Activated CD4-positive, alpha-beta T cell treated with anti-CD3 and anti-CD28 coated beads for 48 hours (primary cell): ENCODE measurements around the gene LYSMD2.

Source experiments
- DNase-seq: peaks from one replicate; pipeline ENCODE4 v3.0.0-alpha.2; 2020

The LYSMD2 gene

DNA sequence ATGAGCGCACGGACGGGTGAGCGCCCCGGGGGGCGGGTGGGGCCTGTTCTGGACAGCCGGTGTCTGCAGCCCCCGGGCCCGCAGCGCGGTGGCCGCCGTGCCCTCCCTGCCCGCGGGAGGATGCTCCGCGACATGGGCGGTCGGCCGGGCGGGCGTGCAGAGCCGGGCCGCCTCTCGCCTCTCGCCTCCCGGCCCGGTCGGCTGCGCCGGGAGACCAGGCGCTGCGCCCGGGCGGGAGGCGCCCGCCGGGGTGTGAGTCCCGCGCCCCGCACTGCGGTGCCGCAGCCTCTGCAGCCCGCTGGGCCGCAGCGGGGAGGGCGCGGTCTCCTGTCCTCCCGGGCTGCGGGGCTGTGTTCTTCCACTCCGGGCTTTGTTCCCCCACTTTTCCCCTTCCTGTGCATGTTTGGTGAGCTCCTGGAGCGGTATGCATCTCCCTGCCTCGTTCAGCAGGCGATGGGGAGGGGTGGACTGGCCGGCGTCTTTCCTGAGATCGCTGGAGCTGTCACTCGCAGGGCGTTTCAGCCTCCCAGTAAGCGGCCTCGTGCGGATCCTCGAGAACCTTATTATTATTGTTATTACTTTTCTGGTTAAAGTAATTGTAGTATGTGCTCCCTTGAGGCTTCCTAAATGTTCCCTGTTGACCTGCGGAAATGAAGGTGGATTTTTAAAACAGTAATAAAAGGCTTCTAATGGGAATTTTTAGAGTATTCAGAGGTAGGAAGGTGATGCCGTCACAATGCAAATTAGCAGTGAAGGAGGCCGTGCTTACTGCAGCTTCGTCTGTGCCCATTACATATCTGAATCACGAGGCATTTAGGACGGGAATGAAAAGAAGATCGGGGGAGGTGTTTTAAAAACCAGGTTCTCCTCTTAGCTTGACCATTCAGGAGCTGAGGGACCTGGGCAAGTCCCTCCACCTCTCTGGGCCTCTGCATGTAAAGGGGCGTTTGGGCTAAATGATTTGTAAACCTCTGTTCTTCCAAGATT is 14.5 kb upstream of the LYSMD2 start:
- peak; percentile 37 for DNase-seq

DNA sequence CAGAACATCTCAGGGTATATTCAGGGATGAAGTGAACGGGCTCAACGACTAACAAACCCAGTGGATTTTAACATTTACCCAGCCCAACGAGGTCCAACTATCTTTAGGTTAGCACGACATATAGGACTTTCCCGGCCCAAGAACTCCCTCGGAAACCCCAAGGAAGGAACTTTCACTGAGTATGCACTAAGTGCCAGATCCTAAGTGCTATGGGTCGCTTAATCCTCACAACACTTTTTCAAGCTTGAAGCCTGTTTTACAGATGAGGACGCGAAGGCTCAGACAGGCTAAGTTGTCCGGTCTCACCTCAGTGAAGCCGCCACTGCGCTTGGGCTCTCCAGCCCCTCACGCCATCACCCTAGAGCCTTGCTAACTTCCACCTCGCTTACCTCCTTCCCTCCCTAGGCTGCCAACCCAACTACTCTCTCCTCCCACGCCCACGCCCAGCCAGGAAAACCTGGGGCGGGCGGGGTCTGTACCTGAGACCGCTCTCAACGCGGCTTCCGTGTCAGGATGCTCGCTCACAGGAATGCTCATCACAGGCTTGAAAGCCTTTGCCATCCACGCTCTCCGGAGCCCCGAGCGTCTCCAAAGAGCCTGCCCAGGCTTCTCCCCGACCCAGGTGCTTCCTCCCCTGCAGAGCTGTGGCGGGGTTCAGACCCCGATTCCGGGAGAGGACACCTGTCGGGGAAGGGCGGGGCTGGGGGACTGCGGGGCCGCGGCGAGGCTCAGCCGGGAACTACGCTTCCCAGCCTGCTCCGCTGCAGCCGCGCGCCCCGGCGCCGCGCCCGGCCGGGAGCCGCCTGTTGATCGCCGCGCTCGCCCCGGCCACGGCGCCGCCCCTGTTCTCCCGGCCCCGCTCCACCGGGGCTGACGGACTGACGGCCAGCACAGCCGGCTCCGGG is 13.6 kb upstream of the LYSMD2 start, which contains the start of gene TMOD2:
TSS of gene TMOD2 (plus strand) at position 806 of the 905 bp plus-strand sequence. CDS start 14,845 bp downstream, outside the sequence.
- DNase-seq, result peak; percentile 61

DNA sequence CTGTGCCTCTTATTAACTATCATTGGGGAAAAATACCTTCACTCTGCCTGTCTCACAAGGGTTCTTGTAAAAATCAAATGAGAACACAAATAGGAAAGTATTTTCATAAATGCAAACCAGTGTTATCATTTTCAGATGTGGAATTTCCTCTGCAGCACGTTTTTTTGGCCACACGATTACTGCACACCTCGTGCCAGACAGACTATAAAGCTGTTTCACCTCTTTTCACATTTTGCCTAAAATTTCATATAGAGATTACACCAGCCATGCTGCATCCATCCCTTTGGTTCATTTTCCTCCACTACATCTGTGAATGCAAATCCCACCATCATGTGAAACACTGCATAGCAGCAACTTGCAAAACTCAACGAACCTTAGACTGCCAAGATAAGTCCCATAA is 12.7 kb upstream of the LYSMD2 start:
- no peak for DNase-seq

DNA sequence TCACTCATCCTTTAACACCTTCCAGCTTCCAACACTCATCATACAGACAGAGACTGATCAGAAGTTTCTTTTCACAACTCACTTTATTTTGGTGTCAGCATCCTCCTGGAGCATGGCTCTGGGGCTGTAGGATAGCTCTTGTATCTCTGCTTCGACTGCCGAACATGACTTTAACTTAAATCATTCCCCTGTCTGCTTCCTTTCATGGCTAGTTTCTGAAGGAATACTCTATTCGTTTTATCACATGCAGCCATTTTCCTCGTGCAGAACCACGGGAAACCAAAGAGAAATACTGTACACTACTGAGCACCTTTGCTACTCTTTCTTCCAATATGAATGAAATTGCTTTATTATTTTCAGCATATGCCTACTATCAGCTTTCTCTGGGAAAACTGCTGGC is 11.9 kb upstream of the LYSMD2 start:
- DNase-seq, result no peak

DNA sequence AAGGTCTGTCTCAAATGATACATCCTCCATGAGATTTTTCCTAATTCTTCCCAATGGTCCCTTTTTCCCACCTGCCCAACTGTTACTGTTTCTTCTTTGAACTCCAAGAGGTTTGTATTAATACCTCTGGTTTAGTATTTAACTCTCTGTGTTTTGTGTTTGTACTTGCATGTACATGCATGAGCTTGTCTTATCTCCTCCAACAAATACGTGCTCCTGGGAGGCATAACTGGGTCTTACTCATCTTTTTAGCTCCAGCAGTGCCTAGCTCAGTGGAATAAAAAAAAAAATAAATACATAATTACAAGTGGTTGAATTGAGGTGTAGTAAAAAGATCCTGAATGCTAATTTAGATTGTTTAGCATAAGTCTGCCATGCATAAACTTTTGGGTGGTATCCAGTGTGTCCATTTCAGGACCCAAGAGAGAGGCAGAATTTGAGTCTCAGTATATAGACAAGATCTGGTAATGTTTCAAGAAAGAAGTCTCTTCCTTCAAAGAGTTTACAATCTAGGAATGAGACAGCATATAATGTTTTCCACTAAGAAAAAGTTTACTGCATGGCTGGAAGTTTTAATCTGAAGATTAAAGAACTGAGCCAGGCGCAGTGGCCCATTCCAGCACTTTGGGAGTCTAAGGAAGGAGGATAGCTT is 1.7 kb upstream of the LYSMD2 start:
- DNase-seq, result no peak

DNA sequence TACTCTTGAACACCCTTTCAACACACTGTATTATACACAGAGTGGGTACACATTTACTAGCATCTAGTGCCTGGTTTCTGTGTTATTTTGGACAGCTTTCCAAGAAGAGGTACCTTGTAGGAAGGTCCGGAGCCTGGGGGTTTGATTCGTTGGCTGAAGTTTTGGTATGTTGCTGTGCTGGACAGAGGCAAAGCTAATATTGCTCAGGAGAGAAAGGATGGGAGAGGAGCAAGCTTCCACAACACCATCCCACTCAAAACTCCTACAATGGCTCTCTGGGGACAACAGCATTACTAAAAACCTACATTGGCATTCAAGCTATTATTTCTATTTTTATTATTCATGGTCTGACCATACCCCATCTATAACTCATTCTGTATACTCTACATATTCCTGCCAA is 1.1 kb upstream of the LYSMD2 start:
- no peak for DNase-seq

DNA sequence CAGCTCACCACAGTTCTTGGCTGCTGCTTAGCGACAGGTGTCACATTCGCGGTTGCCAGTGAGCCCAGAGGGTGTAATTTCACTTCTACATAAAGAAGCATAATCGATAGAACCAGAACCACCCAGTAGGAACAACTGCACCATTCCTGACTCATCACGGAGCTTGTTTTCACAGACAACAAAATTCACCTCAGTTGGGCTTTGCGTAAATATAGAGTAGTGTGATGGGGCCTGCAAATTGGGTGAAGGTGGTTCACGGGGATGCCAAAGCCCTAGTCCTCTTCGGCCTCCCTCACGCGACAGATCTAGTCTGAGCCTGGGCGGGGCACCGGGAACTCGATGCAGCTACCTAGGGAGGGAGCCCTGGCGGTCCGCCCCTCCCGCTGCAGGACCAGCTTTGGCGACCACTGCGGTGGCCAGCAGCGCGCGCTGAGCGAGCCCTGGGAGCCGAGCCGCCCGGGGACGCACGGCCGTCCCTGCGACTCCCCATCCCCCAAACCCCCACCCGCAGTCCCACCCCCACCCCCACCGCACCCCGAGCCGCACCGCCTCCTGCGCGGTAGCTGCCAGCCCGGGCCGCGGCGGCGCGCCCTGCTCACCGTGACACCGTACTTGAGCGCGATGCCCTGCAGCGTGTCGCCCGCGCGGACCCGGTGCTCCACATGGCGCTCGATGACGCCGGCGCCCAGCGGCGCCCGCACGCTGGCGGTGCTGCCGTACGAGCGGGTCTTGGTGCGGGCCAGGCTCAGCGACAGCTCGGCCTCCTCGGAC is 519 bp downstream of the LYSMD2 start:
- DNase-seq, result peak; percentile 70

DNA sequence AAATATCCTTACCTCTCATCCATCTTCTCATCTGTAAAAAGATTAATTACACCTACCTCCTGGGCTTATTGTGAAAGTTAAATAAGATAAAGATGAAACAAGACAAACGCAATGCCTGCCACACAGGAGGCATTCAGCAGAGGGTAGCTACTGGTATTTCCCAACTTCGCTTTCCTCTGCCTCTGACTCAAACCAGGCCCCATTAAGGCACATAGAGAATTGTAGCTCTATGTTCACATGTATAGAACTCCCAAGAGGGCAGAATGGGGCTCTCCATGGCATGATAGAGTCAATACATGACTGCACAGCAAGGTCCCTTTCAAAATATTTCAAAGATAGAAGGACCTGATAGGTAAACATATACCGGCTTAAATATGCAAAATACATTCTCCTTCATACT is 1.4 kb downstream of the LYSMD2 start:
- DNase-seq, result peak; percentile 40

DNA sequence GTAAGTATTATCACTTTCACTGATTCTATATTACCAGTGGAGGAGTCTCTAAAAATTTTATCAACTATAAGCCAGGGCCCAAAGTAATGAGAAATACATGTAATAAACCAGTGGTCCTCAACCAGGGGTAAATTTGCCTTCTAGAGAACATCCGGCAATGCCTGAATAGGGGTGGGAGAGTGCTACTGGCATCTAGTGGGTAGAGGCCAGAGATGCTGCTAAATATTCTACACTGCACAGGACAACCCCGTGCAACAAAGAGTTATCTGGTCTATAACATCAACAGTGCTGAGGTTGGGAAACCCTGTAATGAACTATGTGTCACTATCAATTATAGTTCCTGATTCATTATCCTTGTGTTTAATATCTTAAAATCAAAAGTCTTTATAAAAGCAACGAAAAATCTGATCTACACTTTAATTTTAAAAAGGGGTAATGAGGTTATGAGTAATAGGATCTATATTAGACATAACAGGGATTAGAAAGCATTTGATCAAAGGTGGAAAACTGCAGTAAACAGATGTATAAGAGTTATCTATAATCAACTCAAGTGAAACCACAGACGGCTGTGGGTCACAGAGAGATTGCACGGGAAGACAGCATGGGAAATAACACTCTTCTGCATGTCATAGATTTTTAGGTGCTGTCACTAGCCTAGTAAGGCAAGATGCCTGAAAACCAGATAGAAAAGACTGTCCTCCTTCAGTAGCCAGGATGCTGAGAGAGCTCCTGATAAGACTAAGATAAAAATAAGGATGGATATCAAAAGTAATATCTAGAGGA is 2.0 kb downstream of the LYSMD2 start:
- peak; percentile 48 for DNase-seq

DNA sequence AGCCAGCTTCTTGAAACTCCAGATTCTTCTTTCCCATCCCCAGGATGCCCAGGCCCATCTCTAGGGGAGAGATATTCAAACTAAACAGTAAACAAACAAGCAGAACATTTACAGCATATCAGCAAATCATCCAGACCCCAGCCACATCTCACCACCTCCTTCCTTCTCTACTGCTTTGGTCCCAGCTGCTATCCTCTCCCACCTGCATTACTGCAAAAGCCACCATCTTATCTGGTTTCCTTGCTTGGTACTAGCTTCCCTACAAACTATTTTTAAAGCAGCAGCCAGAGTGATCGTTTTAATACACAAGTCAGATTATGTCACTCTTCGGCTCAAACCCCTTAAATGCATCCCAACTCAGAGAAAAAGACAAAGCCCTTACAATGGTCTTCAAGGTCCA is 4.8 kb downstream of the LYSMD2 start:
- DNase-seq, result no peak

DNA sequence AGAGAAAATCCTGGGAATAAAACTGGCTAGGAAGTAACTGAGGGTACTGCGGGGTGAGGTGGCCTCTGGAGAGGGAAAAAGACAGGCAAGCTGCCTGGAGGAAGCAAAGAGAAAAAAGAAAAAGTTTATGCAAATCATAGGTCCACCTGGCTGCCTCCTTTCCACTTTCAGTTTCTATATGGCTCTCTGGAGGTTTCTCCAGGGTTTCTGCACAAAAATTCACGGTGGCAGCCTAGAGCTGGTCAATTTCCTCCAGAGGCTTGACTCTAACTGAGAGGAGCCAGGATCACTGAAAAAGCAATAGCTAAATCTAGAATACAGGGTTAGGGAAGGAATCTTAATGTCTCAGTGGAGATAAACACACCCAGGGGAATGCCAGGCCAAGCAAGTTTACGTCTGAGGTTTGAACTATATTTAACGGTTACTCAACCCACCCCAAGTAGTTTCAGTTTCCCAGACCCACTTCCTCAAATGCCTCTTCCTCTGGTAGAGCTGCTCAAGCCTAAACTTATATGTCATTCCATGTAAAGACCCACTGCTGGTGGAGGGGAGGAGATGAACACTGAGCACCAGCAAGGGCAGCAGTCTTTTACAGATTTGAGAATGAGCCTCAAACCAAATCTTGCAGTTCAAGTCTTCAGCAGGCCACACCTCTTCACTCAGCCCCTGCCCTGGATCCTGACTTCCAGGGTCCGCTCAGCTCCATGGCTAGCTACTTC is 5.7 kb downstream of the LYSMD2 start:
- DNase-seq, result peak; percentile 22

DNA sequence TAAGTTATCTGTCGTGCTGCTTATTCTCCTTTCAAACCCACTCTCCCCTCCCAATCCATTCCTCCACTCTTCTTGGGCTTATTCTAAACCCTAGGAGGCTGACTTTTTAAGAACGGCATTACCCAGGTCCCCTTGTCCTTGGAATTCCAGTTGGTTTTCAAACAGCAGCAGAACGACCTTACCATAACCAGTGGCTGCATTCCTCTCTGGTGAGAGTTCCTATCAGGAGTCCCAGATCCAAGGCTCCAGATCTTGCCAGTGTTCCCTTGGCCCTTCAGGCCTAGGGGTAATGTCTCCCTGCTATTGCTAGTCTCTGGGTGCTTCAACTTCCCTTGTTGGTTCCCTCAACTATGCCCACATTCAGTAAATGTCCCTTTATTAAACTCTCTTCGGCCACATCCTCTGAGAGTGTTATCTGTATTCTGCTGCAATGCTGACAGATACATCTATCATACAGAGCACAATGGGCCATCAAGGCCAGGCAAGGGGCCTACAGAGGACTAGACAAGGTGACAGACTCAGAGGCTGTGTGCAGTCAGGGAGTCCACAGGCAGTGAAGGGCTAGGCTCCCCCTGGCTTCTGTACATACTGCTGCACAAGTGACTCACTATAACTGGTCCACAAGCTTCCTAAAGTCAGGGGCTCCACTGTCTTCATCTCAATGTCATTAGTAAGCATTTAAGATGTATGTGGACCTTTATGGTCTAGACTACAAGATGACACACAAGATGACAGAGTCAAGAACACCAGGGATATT is 10.1 kb downstream of the LYSMD2 start:
- DNase-seq, result peak; percentile 30

DNA sequence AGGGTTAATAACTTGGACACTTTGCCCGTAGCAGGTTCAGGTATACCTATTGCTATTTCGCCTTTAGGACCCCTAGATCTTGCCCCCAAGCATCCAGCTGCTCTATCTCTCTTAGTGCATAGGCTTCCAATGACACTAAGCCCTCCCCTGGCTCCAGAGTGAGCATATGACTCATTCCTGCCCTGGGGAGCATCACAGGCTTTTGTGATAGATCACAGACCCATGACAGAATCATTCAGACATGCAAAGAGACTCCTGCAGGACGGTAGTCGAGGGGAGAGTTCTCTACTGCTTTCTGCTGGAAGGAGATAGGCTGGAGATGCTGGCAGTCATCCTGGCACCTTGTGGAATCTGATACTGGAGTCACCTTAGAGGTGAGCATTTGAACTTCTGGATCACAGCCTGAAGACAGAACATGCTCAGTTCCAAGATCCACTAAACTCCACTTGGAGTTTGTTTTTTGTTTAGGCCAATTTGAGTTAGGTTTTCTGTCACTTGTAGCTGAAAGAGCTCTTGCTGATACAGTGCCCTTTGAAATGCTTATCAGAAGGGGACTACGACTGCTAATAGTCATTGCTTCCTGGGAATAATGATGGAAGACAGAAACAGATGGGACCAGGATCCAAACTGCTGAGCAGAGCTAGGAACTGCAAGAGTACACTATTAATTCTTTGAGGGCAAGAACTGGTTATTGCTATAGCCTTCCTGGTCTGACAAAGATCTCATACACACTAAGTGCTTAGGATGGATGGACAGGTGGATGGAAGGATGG is 11.0 kb downstream of the LYSMD2 start:
- peak; percentile 57 for DNase-seq

DNA sequence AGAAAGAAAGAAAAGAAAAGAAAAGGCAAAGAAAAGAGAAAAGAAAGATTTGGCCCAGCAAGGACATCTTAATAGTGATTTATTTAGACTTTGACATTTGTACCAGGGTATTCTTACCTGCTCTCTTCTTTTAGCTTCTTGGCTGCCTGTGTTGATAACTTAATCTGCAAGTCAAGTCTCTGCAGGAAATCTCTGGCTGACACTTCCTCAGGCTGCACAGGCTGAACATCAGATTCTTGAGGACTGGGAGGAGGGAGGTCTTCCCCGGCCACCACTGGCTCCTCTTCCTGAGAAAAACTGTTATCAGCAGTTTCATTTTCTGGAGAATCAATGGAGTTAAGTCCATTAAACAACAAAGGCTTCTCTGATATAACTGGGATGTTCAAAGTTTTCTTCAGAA is 12.8 kb downstream of the LYSMD2 start:
- DNase-seq, result no peak

DNA sequence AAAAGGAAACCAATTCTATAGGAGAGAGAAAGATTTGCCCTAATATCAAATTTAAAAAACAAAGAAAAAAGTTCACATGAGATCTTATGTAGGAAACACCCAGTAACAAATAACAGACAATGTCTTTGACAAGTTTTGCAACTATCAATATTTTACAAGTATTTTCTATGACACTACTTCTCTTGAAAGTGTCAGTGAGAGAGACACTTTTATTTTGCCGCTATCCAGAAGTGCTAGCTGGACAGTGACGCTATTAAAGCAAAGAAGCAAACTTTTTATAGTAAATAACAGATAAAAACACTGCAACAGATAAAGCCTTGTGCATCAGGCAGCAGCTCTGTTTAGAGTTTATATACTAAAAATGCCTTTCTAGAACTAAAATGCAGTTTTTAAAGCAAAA is 13.3 kb downstream of the LYSMD2 start:
- DNase-seq, result no peak

DNA sequence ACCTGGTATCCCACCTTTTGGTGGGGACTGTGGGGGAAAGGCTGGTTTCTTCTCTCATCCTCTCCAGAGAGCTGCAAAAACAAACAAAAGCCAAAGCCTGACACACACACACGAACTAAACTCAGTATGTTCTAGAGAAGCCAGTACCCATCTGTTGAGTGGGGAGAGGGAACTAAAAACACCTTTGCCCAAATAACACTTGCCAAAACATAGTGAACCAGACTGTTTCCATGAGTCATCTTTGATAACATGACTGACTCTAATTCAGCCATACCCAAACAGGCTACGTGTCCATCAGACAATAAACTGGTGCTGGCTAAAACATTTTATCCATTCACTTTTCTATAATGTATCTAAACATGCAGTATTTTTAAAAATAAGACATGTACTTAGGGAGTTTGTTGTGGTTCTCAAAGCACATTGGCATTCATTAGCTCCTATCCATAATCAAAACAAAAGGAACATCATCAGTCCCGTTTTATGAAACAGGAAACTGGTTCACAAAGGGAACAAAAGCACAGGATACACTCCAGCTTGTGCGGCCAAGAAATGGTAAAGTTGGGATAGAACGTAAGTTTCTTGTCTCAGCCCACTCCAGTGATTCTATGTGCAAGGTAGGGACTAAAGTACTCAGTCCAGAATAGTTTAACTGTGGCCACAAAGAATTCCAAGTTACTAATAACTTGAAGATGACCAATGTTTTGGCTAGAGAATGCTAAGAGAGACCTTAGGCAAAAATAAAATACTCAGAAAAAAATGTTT is 16.1 kb downstream of the LYSMD2 start:
- DNase-seq, result no peak

DNA sequence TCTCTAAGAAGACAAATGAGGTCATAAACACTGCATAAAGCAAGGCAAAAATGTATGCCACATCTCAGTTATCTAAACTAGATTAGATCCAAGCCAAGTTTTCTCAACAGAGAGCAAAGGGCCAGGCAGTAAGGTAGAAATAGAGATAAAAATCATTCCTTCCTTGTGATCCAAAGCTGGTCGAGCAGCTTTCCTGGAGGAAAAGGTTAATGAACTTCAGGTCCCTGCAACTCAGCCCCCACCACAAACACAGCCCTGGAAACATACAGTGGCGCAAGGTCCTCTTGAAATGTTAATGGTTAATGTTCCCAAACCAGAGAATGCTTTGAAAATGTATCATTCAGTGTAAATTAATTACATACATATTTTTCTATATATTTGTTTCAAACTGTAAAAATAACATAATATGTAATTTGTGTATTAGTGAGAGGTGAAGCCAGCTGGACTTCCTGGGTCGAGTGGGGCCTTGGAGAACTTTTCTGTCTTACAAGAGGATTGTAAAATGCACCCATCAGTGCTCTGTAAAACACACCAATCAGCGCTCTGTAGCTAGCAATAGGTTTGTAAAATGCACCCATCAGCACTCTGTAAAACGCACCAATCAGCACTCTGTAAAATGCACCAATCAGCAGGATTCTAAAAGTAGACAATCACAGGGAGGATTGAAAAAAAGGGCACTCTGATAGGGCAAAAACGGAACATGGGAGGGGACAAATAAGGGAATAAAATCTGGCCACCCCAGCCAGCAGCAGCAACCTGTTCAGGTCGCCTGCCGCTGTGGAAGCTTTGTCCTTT is 17.1 kb downstream of the LYSMD2 start:
- no peak for DNase-seq
